Stimulated activated naive CD8-positive, alpha-beta T cell treated with anti-CD3 and anti-CD28 coated beads, Interleukin-15, amount 100 ng/mL, for 72 hours (primary cell): ENCODE measurements around the gene ZBTB1.
"Not testable (repeated sequence)": the region's sequence is repeated elsewhere in the genome, so short reads cannot be mapped to it uniquely, and the experiment has no call there.

Experiments
- ATAC-seq: fragments of 150-1000 bp; cut with Tn5 transposase; 2 replicates; pipeline ENCODE4 v1.10.0; 2021; ENCODE audit warnings: mild to moderate bottlenecking, moderate library complexity
- DNase-seq, 2 donors: peaks; one replicate each; pipeline ENCODE4 v3.0.0; 2021 to 2022
- H3K27ac Mint-ChIP-seq, 2 donors: one replicate each; pipeline ENCODE4 v1.8.0; 2022; ENCODE audit warnings: mild to moderate bottlenecking in 2 of 2, mixed read lengths in 2 of 2, moderate library complexity in 2 of 2
- H3K27me3 Mint-ChIP-seq: one replicate; pipeline ENCODE4 v1.8.0; 2022; ENCODE audit warnings: mixed read lengths
- H3K4me1 Mint-ChIP-seq: one replicate; pipeline ENCODE4 v1.8.0; 2022; ENCODE audit warnings: mild to moderate bottlenecking, mixed read lengths
- H3K4me3 Mint-ChIP-seq, 2 donors: one replicate each; pipeline ENCODE4 v1.8.0; 2022; ENCODE audit warnings: mild to moderate bottlenecking in 2 of 2, mixed read lengths in 2 of 2, moderate library complexity in 1 of 2
- H3K9me3 Mint-ChIP-seq, 2 donors: one replicate each; pipeline ENCODE4 v1.8.0; 2022; ENCODE audit warnings: mixed read lengths in 2 of 2

ZBTB1 gene

DNA sequence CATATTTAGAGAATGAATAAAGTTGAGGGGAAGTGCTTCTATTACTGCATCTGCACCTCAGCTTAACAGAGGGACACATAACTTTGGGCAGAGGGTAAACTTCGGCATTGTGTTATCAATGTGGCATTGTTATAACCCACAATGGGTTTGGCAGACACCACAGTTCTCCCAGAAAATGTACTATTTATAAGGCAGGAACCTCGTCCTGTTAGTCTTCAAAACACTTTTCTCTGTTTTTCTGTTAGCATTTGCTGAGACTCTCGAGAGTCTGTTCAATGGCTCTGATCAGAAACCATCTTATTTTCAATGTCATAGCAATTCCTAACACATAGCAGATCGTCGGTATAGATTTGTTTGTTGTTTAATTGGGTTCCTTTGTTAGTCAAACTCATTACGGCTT, 59.1 kb downstream of the ZBTB1 start:
- Mint-ChIP-seq H3K4me3 (no peak overlapping the region), H3K9me3 (no peaks in the 10 kb centered on the region), H3K27me3 (no peaks in the 10 kb centered on the region), H3K4me1 (no peaks in the 10 kb centered on the region), H3K27ac (no peak overlapping the region)
- no peak for ATAC-seq
- no peak for DNase-seq

DNA sequence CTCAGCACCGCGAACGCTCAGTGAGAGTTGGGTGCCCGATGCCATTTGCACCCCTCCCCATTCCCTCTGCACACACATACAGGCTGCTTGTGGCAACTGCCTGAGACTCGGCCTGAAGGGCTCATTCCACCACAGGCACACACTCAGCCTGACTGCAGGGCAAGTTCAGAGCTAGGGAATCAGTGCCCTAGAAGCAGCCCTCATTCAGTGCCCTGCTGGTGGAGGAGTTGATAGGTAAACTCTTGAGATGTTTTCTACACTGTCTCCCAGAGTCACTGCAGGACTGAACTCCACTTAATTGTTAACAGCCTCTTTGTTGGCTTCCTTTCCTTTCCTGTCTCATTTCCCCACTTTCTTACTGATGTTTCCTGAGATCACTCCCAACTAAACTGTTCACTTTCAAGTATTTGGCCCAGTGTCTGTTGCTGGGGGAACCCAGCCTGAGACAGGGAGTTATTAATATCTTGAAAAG, 62.1 kb downstream of the ZBTB1 start:
- H3K4me3 Mint-ChIP-seq = no peak overlapping the region
- no peaks in the 10 kb centered on the region for H3K9me3 Mint-ChIP-seq
- H3K27me3 Mint-ChIP-seq = no peaks in the 10 kb centered on the region
- H3K27ac Mint-ChIP-seq = no peak overlapping the region
- ATAC-seq (no peak), DNase-seq (no peak)
- no peaks in the 10 kb centered on the region for H3K4me1 Mint-ChIP-seq

DNA sequence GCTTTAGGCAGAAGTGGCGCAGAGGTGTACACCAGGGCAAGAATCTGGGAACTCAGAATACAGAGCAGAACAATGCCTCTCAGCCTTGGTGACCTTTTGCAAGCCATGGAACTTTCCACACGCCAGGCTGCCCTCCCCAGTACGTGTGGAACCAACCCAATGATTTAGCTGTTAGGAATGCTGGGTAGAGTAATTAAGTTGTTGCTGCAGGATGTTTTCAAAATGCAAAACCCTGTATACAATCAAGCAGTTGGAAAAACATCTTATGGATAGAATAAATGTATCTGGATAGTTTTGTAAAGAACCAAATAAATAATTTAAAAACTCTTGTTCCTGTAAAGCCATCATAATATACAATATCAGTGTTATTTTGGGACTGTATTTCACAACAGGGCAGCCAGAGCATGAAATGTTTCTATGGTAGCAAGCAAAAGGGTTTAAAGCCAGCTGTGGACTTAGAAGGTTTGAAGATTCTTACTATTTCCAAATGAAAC, 64.6 kb downstream of the ZBTB1 start:
- no peak for ATAC-seq
- DNase-seq = no peak
- Mint-ChIP-seq H3K4me3 (no peak overlapping the region), H3K9me3 (no peaks in the 10 kb centered on the region), H3K27ac (peak overlapping the region in 1 of 2 donors; percentile 63), H3K27me3 (no peaks in the 10 kb centered on the region), H3K4me1 (no peaks in the 10 kb centered on the region)

DNA sequence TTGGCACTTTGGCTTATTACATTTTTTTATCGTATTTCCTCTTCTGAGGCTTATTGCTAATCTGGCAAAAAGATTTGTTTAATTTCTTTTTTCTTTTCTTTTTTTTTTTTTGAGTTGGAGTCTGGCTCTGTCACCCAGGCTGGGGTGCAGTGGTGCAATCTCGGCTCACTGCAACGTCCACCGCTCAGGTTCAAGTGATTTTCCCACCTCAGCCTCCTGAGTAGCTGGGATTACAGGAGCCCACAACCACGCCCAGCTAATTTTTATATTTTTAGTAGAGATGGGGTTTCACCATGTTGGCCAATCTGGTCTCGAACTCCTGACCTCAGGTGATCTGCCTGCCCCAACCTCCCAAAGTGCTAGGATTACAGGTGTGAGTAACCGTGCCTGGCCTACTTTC, 65.1 kb downstream of the ZBTB1 start:
- H3K9me3 Mint-ChIP-seq, ATAC-seq, H3K4me3 Mint-ChIP-seq, DNase-seq, H3K4me1 Mint-ChIP-seq, H3K27ac Mint-ChIP-seq, H3K27me3 Mint-ChIP-seq: not testable (repeated sequence)

DNA sequence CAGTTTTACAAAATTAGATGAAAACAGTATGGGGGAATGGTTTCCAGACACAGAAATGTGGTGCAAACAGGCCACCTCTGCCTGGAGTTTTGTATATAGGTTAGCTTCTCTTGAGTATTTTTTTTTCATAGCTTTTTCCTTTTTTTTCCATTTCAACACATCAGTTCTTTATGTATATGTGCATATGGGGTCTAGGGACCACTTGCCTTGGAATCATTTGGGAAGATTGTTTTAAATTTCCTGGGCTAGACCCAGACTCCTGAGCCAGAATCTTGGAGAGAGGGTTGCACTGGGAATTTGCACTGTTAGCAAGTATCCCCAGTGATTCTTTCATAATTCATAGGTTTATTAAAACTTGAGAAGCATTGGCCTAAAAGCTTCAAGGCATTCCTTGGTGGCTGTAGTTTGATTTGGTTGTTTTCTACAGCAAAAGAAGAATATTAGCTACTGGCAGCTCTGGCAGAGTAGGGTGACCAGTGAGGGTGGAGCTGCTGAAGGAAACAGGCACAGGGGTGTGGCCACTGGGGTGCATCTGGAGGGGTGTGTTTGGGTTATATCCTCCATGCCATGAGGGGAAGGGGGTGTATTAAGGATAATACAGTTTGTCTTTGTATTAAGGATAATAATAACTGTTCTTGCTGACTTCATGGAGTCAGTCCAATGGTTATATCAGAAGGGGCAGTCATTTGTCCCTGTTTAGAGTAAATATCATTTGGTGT, 68.0 kb downstream of the ZBTB1 start:
- no peaks in the 10 kb centered on the region for H3K4me1 Mint-ChIP-seq
- no peak overlapping the region for H3K27ac Mint-ChIP-seq
- no peaks in the 10 kb centered on the region for H3K27me3 Mint-ChIP-seq
- no peaks in the 10 kb centered on the region for H3K9me3 Mint-ChIP-seq
- ATAC-seq (no peak), DNase-seq (no peak)
- H3K4me3 Mint-ChIP-seq = no peak overlapping the region

DNA sequence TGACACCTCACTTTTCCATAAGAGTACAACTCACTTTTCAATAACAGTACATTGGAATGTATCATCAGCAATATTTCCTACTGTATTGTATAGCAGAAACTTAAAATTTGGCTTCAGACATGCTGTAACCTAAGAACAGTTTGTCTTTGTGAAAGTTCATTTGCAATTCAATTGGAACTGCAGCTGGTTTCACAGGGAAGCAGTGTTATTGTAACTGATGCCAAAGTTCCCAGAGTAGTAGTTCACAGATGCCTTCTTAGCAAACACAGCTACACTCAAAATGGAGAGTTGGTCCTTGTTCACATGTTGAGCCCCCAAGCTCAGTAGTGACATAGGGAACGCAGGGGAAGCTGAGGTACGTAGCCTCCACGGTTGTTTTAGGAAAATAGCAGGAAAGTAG, 68.5 kb downstream of the ZBTB1 start:
- H3K9me3 Mint-ChIP-seq = no peaks in the 10 kb centered on the region
- ATAC-seq = no peak
- no peak overlapping the region for H3K27ac Mint-ChIP-seq
- no peak for DNase-seq
- no peaks in the 10 kb centered on the region for H3K27me3 Mint-ChIP-seq
- no peak overlapping the region for H3K4me3 Mint-ChIP-seq
- no peaks in the 10 kb centered on the region for H3K4me1 Mint-ChIP-seq
